GM12891 (cell line): ENCODE measurements around the gene ADAMTS19.

ENCODE experiments used
- PAX5 ChIP-seq: IDR thresholded peaks from 2 replicates; pipeline ENCODE4 v1.6.1; 2011; ENCODE audit warnings: low read length, moderate library complexity, mild to moderate bottlenecking; ENCODE audit not compliant: insufficient read depth, severe bottlenecking
- POLR2A ChIP-seq: IDR thresholded peaks from 2 replicates; pipeline ENCODE4 v1.6.1; 2011; ENCODE audit warnings: low read depth, low read length, control low read depth
- POLR2AphosphoS5 ChIP-seq: IDR thresholded peaks from 2 replicates; pipeline ENCODE4 v1.6.1; 2011; ENCODE audit warnings: low read depth, low read length, control low read depth
- POU2F2 ChIP-seq: IDR thresholded peaks from 2 replicates; pipeline ENCODE4 v1.6.1; 2011; ENCODE audit warnings: low read depth, mild to moderate bottlenecking, control low read depth, low read length, moderate library complexity
- SPI1 ChIP-seq: IDR thresholded peaks from 2 replicates; pipeline ENCODE4 v1.6.1; 2011; ENCODE audit warnings: low read depth, low read length, control low read depth
- TAF1 ChIP-seq: IDR thresholded peaks from 2 replicates; pipeline ENCODE4 v1.6.1; 2011; ENCODE audit warnings: low read depth, low read length, control low read depth

DNA sequence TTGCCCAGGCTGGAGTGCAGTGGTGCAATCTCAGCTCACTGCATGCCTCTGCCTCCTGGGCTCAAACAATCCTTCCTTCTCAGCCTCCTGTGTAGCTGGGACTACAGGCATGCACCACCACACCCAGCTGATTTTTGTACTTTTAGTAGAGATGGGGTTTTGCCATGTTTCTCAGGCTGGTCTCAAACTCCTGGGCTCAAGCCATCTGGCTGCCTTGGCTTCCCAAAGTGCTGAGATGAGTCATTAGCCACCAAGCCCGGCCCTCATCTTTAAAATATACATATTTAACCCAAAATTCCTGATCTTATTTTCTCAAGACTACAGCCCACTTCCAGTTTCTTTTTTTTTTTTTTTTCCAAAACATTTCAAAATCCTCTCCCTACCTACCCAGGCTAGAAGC lies 256.1 kb downstream of the ADAMTS19 start:
- TF ChIP-seq POLR2AphosphoS5, result no peak
- TF ChIP-seq POLR2A, result no peak
- TF ChIP-seq TAF1, result no peak
- no peak for TF ChIP-seq SPI1
- TF ChIP-seq POU2F2, result no peak
- TF ChIP-seq PAX5, result no peak
